B cell (primary cell): ENCODE data around the gene PTPN13. TPM values are rescaled to one million over a fixed set of nuclear protein-coding genes. Genes with fewer than 3 reads are reported as not detected.

Experiments used
- ATAC-seq: fragments of 200-7000 bp; cut with Tn5 transposase; one replicate; pipeline ENCODE4 v1.10.0; 2021; ENCODE audit warnings: low read depth, mild to moderate bottlenecking, moderate number of reproducible peaks, moderate library complexity
- CTCF ChIA-PET: fragments of 350-600 bp; sonication (Branson Sonifier 250); formaldehyde crosslinking; loops from one replicate; lab custom pipeline; 2021; ENCODE audit warnings: antibody characterized with exemption, inconsistent platforms; lab: Charles Lee
- POLR2A ChIA-PET: fragments of 350-600 bp; sonication (Branson Sonifier 250); formaldehyde crosslinking; loops from one replicate; lab custom pipeline; 2021; ENCODE audit warnings: antibody characterized with exemption; lab: Charles Lee
- DNase-seq: peaks from one replicate; pipeline ENCODE4 v3.0.0; 2013
- H2AFZ ChIP-seq: 2 replicates; pipeline ENCODE4 v1.6.1; 2012; ENCODE audit warnings: mild to moderate bottlenecking, low read depth, low read length; ENCODE audit not compliant: insufficient read depth, poor library complexity, severe bottlenecking
- H3K27ac ChIP-seq, 2 donors: 1 replicate in 1 of 2; 2 replicates in 1 of 2; pipeline ENCODE4 v1.5.1; 2012 to 2013; ENCODE audit warnings: low read length in 2 of 2, mild to moderate bottlenecking in 2 of 2, moderate library complexity in 1 of 2
- H3K27me3 ChIP-seq, 4 experiments: fragments of 200-600 bp in 1 of 4; sonication (generic) in 1 of 4; replicated peaks in 1 of 4; 1 replicate in 2 of 4; 2 replicates in 2 of 4; pipeline versions ENCODE4 v1.6.1 to v1.7.0; 2013 to 2016; ENCODE audit warnings: low read length in 3 of 4, mild to moderate bottlenecking in 2 of 4, mixed read lengths in 1 of 4, moderate library complexity in 1 of 4; ENCODE audit not compliant: insufficient read depth in 4 of 4, control insufficient read depth in 3 of 4; ENCODE audit errors: control extremely low read depth in 1 of 4
- H3K36me3 ChIP-seq, 2 experiments: replicated peaks in 1 of 2; 1 replicate in 1 of 2; 2 replicates in 1 of 2; pipeline versions ENCODE4 v1.6.1 to v1.7.1; 2013; ENCODE audit warnings: low read length in 1 of 2; ENCODE audit not compliant: insufficient read depth in 2 of 2, control insufficient read depth in 1 of 2; ENCODE audit errors: control extremely low read depth in 1 of 2, extremely low read depth in 1 of 2
- H3K4me1 ChIP-seq, 2 donors: fragments of 200-600 bp in 1 of 2; sonication (generic) in 1 of 2; 1 replicate in 1 of 2; 2 replicates in 1 of 2; pipeline versions ENCODE4 v1.5.1 to v1.6.1; 2013 to 2017; ENCODE audit warnings: low read length in 2 of 2; ENCODE audit not compliant: control insufficient read depth in 2 of 2, insufficient read depth in 2 of 2
- H3K4me2 ChIP-seq: replicated peaks from 2 replicates; pipeline ENCODE3; 2012; ENCODE audit warnings: mild to moderate bottlenecking, low read depth, low read length; ENCODE audit not compliant: poor library complexity, severe bottlenecking
- H3K4me3 ChIP-seq, 5 experiments: fragments of 200-600 bp in 1 of 5; sonication (generic) in 1 of 5; 1 replicate in 3 of 5; 2 replicates in 2 of 5; pipeline versions ENCODE4 v1.5.1 to v1.7.0; 2011 to 2016; ENCODE audit warnings: low read length in 4 of 5, mild to moderate bottlenecking in 4 of 5, low read depth in 2 of 5, control low read depth in 1 of 5, moderate library complexity in 1 of 5; ENCODE audit not compliant: insufficient read depth in 1 of 5; ENCODE audit errors: control extremely low read depth in 1 of 5, extremely low read depth in 1 of 5
- H3K79me2 ChIP-seq: fragments of 200-600 bp; sonication (generic); one replicate; pipeline ENCODE4 v1.6.0; 2016; ENCODE audit warnings: low read length; ENCODE audit not compliant: control insufficient read depth, insufficient read depth
- H3K9ac ChIP-seq: fragments of 200-600 bp; sonication (generic); 2 replicates; pipeline ENCODE4 v1.6.1; 2017; ENCODE audit warnings: mild to moderate bottlenecking, low read length, moderate library complexity
- H3K9me3 ChIP-seq, 3 donors: one replicate each; pipeline versions ENCODE4 v1.6.1 to v1.7.1; 2013; ENCODE audit warnings: low read length in 2 of 3; ENCODE audit not compliant: control insufficient read depth in 2 of 3, insufficient read depth in 1 of 3; ENCODE audit errors: control extremely low read depth in 1 of 3
- H4K20me1 ChIP-seq: 2 replicates; pipeline ENCODE4 v1.6.0; 2012; ENCODE audit warnings: mild to moderate bottlenecking, low read length; ENCODE audit not compliant: insufficient read depth, control insufficient read depth, poor library complexity, severe bottlenecking
- H3K27ac Mint-ChIP-seq: one replicate; pipeline ENCODE4 v1.8.0; 2021; ENCODE audit warnings: mixed read lengths
- H3K27me3 Mint-ChIP-seq: one replicate; pipeline ENCODE4 v1.8.0; 2021; ENCODE audit warnings: mixed read lengths
- H3K4me1 Mint-ChIP-seq: one replicate; pipeline ENCODE4 v1.8.0; 2021; ENCODE audit warnings: mixed read lengths
- H3K4me3 Mint-ChIP-seq: one replicate; pipeline ENCODE4 v1.8.0; 2021; ENCODE audit warnings: mixed read lengths
- H3K9me3 Mint-ChIP-seq: one replicate; pipeline ENCODE4 v1.8.0; 2022; ENCODE audit warnings: mixed read lengths; ENCODE audit not compliant: insufficient read depth
- EZH2 ChIP-seq: IDR thresholded peaks from 2 replicates; pipeline ENCODE4 v1.6.1; 2012; ENCODE audit warnings: borderline replicate concordance, low read depth, mild to moderate bottlenecking, moderate library complexity, low read length; ENCODE audit not compliant: insufficient read depth, poor library complexity, severe bottlenecking
- WGBS: methylation state at CpG from one replicate; pipeline ENCODE4 v1.1.5; 2013; ENCODE audit warnings: missing lambda C conversion rate; ENCODE audit not compliant: insufficient coverage; 5-methylcytosine and 5-hydroxymethylcytosine counted together
- intact Hi-C: fragments of 100-400 bp; cut with micrococcal nuclease; formaldehyde crosslinking; loops from one replicate; pipeline ENCODE4 v1.10.0; 2022
- polyA plus RNA-seq: library from polyadenylated mRNA; depleted of rRNA; stranded (reverse); fragments of >200 nt; gene quantifications from 2 replicates; pipeline ENCODE4 v1.2.3, GENCODE V29; 2012
- total RNA-seq, 2 donors: library from RNA; stranded (reverse); fragments of 120-200 nt in 1 of 2; gene quantifications; 1 replicate in 1 of 2; 2 replicates in 1 of 2; pipeline versions ENCODE4 v1.2.3 to v1.2.4, GENCODE V29; 2013 to 2022
- TF ChIP-seq, protein P1 (sequence below): fragments of 200-600 bp; IDR thresholded peaks from one replicate; pipeline ENCODE4 v1.8.0; 2022; ENCODE audit warnings: antibody characterized with exemption, mild to moderate bottlenecking

The PTPN13 gene
- total and polyA plus RNA-seq, 2 donors (not counting 1 experiment from before 2014, with no cell fraction given) = 0.91 TPM; not detected in 1

DNA sequence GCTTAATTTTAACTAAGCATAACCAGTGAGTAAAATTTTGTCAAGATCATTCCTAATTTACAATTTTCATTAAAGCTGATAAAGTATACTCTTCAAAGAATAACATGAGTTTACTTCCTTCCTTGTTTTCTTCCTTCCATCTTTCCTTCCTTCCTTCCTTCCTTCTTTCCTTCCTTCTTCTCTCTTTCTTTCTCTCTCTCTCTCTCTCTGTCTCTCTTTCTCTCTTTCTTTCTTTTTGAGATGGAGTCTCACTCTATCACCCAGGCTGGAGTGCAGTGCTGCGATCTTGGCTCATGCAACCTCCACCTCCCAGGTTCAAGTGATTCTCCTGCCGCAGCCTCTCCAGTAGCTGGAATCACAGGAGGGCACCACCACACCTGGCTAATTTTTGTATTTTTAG lies 42.7 kb upstream of the PTPN13 start:
- Histone ChIP-seq H3K36me3 (no peaks in the 10 kb centered on the region), H3K27me3 (no peaks in the 10 kb centered on the region), H3K9me3 (peaks cover 0 to 11% (median 0%) of the 10 kb centered on the region in 3 donors), H3K27ac (no peak overlapping the region), H3K79me2 (no peaks in the 10 kb centered on the region), H3K9ac (no peak overlapping the region), H2AFZ (no peak overlapping the region), H3K4me3 (no peak overlapping the region), H4K20me1 (no peaks in the 10 kb centered on the region), H3K4me2 (no peak overlapping the region), H3K4me1 (no peaks in the 10 kb centered on the region)
- WGBS = no CpG with 5 or more reads among the region's 2 CpGs
- Mint-ChIP-seq H3K4me3 (no peak overlapping the region), H3K27ac (no peak overlapping the region), H3K9me3 (no peaks in the 10 kb centered on the region), H3K27me3 (peaks cover 20% of the 10 kb centered on the region), H3K4me1 (no peaks in the 10 kb centered on the region)
- CTCF ChIA-PET = no interaction called here
- no peak for TF ChIP-seq EZH2
- TF ChIP-seq, protein P1, sequence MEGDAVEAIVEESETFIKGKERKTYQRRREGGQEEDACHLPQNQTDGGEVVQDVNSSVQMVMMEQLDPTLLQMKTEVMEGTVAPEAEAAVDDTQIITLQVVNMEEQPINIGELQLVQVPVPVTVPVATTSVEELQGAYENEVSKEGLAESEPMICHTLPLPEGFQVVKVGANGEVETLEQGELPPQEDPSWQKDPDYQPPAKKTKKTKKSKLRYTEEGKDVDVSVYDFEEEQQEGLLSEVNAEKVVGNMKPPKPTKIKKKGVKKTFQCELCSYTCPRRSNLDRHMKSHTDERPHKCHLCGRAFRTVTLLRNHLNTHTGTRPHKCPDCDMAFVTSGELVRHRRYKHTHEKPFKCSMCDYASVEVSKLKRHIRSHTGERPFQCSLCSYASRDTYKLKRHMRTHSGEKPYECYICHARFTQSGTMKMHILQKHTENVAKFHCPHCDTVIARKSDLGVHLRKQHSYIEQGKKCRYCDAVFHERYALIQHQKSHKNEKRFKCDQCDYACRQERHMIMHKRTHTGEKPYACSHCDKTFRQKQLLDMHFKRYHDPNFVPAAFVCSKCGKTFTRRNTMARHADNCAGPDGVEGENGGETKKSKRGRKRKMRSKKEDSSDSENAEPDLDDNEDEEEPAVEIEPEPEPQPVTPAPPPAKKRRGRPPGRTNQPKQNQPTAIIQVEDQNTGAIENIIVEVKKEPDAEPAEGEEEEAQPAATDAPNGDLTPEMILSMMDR = no peak
- ATAC-seq (no peak), DNase-seq (no peak)
- POLR2A ChIA-PET = no interaction called here
- intact Hi-C loops = no loop called here

DNA sequence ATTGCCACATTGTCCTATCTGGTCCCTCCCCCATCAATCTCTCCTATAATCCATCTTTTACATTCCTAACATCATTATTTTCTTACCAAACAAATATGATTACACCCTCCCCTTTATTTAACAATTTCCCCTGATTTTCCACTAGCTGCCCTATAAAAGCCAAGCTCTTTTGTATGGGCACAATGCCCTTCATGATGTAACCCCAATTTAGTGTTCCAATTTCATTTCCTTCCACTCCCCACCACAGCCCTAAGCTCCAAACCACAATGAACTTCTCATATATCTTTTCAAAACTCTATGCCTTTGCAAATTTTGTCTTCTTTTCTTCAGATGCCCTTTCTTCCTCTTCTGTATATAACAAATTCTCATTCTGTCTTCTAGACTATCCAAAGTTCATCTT lies 39.5 kb upstream of the PTPN13 start:
- no peak overlapping the region for H3K27ac Mint-ChIP-seq
- DNase-seq = no peak
- intact Hi-C loops = no loop called here

More for the DNA sequence above, 39.5 kb upstream of the PTPN13 start:
- H3K27ac ChIP-seq = no peak overlapping the region
- no peaks in the 10 kb centered on the region for H3K79me2 ChIP-seq
- no peak overlapping the region for H3K9ac ChIP-seq
- Mint-ChIP-seq H3K9me3 (no peaks in the 10 kb centered on the region), H3K27me3 (peaks cover 18% of the 10 kb centered on the region), H3K4me3 (no peak overlapping the region), H3K4me1 (peaks cover 3% of the 10 kb centered on the region)
- H3K4me3 ChIP-seq = no peak overlapping the region
- H4K20me1 ChIP-seq = no peaks in the 10 kb centered on the region
- no peaks in the 10 kb centered on the region for H3K9me3 ChIP-seq
- H2AFZ ChIP-seq = no peak overlapping the region
- TF ChIP-seq, protein P1 = no peak
- no peak for TF ChIP-seq EZH2
- no peak for ATAC-seq
- no peaks in the 10 kb centered on the region for H3K4me1 ChIP-seq
- no peak overlapping the region for H3K4me2 ChIP-seq
- no peaks in the 10 kb centered on the region for H3K27me3 ChIP-seq
- ChIA-PET CTCF (no interaction called here), POLR2A (no interaction called here)
- no peaks in the 10 kb centered on the region for H3K36me3 ChIP-seq
